Activated CD8-positive, alpha-beta T cell treated with anti-CD3 and anti-CD28 coated beads, Interleukin-2, amount 10 ng/mL, durations not matched to agents 7 days and 5 days (primary cell): ENCODE measurements around the gene RPUSD1. TPM values are rescaled to one million over a fixed set of nuclear protein-coding genes. Genes with fewer than 3 reads are reported as not detected.

Experiments used
- ATAC-seq: fragments of 150-1000 bp; cut with Tn5 transposase; one replicate; pipeline ENCODE4 v1.10.0; 2021; ENCODE audit warnings: moderate library complexity
- CTCF ChIA-PET: fragments of 350-600 bp; sonication (Branson Sonifier 250); formaldehyde crosslinking; loops from one replicate; lab custom pipeline; 2021; ENCODE audit warnings: antibody characterized with exemption; lab: Charles Lee
- POLR2A ChIA-PET: fragments of 350-600 bp; sonication (Branson Sonifier 250); formaldehyde crosslinking; loops from one replicate; lab custom pipeline; 2021; ENCODE audit warnings: antibody characterized with exemption; lab: Charles Lee
- DNase-seq: peaks from one replicate; pipeline ENCODE4 v3.0.0-alpha.2; 2020
- H3K27ac Mint-ChIP-seq: one replicate; pipeline ENCODE4 v1.8.0; 2021; ENCODE audit warnings: mild to moderate bottlenecking, mixed read lengths
- H3K27me3 Mint-ChIP-seq: one replicate; pipeline ENCODE4 v1.8.0; 2021; ENCODE audit warnings: low read depth, mixed read lengths
- H3K36me3 Mint-ChIP-seq: one replicate; pipeline ENCODE4 v1.8.0; 2021; ENCODE audit warnings: low read depth, mixed read lengths
- H3K4me1 Mint-ChIP-seq: one replicate; pipeline ENCODE4 v1.8.0; 2021; ENCODE audit warnings: low read depth, mixed read lengths
- H3K4me3 Mint-ChIP-seq: one replicate; pipeline ENCODE4 v1.8.0; 2021; ENCODE audit warnings: mild to moderate bottlenecking, mixed read lengths
- H3K9me3 Mint-ChIP-seq: one replicate; pipeline ENCODE4 v1.8.0; 2022; ENCODE audit warnings: mixed read lengths; ENCODE audit not compliant: insufficient read depth
- total RNA-seq, 2 experiments: library from RNA; stranded (reverse); gene quantifications; one replicate each; pipeline ENCODE4 v1.2.3, GENCODE V29; 2021

RPUSD1 gene
- total RNA-seq, 2 experiments from 2014 or later, result 25.9 to 30.1 TPM

- no peaks in the 10 kb centered on the region for H3K27me3 Mint-ChIP-seq
- no peaks in the 10 kb centered on the region for H3K9me3 Mint-ChIP-seq
- ChIA-PET POLR2A (interaction anchor here (0.9 kb wide), 1 partner anchor 17 kb away, joined by 3 read pairs; no protein-coding TSS in a partner anchor), CTCF (interaction anchor here (0.9 kb wide), 1 partner anchor 108 kb away, joined by 3 read pairs; no protein-coding TSS in a partner anchor)
- peaks cover 16% of the 10 kb centered on the region for H3K4me1 Mint-ChIP-seq
- no peak overlapping the region for H3K27ac Mint-ChIP-seq
- ATAC-seq (no peak), DNase-seq (no peak)
- peaks cover 7% of the 10 kb centered on the region for H3K36me3 Mint-ChIP-seq
- H3K4me3 Mint-ChIP-seq, result no peak overlapping the region
Observed at GRCh38 chr16:802914-803753, 15.0 kb upstream of the RPUSD1 start.

DNA sequence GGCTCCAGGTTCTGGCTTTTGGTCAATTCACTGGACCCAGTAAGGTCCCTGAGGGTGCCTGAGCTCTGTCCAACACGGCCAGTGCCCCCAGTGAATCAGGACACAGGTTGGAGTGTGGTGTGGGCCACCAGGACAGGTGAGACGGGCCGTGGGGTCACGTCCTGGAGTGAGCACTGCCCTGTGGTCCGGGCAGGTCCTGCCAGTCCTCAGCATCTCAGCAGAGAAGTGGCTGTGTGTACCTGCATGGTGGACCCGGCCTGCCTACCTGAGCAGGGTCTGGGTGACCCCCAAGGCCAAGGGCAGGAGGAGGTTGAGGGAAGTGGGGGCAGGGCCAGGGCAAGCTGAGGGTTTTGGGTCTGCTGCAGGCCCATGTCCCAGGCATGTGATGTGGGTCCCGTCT, 14.3 kb upstream of the RPUSD1 start:
- POLR2A ChIA-PET, result no interaction called here
- Mint-ChIP-seq H3K27me3 (no peaks in the 10 kb centered on the region), H3K4me3 (no peak overlapping the region), H3K36me3 (peaks cover 10% of the 10 kb centered on the region), H3K9me3 (no peaks in the 10 kb centered on the region), H3K4me1 (peaks cover 11% of the 10 kb centered on the region), H3K27ac (no peak overlapping the region)
- CTCF ChIA-PET, result no interaction called here
- DNase-seq (no peak), ATAC-seq (no peak)

DNA sequence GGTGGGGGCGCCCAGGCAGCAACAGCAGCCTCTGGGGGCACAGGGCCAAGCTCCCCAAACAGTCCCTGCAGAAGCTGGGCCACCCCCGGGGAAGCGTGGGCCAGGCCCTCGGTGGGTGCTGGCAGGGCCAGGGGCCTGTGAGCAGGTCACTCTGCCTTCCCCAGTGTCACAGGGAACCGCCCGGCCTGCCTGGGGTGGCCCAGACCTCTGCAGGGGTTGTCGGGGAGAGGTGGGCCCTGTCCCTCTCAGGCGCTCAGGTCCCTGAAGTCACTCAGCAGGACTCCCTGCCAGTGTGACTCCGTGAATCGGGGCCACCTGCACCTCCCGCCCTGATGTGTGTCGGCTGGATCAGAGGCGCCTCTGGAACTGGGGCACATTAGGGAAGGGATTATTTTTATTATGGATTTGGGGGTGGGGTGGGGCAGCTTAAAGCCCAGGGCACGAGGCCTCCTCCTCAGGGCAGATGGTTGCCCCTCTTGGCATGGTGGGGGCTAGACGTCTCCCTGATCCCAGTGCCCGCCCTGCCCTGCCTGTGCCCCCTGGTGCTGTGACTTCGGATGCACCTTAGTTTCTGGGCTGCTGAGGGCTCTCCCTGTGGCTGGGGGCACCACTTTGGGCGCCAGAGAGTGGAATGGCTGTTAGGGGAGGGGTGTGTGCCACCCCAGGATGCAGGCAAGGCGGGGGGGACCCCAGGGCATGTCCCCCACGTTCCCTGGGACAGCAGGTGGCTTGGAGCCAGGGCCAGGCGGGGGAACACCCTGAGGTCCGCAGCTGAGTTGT, 13.6 kb upstream of the RPUSD1 start:
- ATAC-seq, result no peak
- Mint-ChIP-seq H3K27ac (no peak overlapping the region), H3K4me3 (no peak overlapping the region), H3K27me3 (no peaks in the 10 kb centered on the region), H3K4me1 (peaks cover 11% of the 10 kb centered on the region), H3K36me3 (peaks cover 14% of the 10 kb centered on the region), H3K9me3 (no peaks in the 10 kb centered on the region)
- ChIA-PET POLR2A (interaction anchor here (1.1 kb wide), 1 partner anchor 17 kb away, joined by 4 read pairs; no protein-coding TSS in a partner anchor), CTCF (interaction anchor here (1.2 kb wide), 1 partner anchor 16 kb away, joined by 4 read pairs; no protein-coding TSS in a partner anchor)
- no peak for DNase-seq

GRCh38 chr16:800834-801511, 12.8 kb upstream of the RPUSD1 start:
- no peak overlapping the region for H3K27ac Mint-ChIP-seq
- H3K4me1 Mint-ChIP-seq, result peaks cover 8% of the 10 kb centered on the region
- DNase-seq (no peak), ATAC-seq (no peak)
- ChIA-PET CTCF (interaction anchor here (1.2 kb wide), 1 partner anchor 15 kb away, joined by 4 read pairs; no protein-coding TSS in a partner anchor), POLR2A (interaction anchor here (0.8 to 1.1 kb wide), 2 partner anchors 16 to 508 kb away, joined by 3 to 4 read pairs; no protein-coding TSS in a partner anchor)
- no peaks in the 10 kb centered on the region for H3K27me3 Mint-ChIP-seq
- peaks cover 16% of the 10 kb centered on the region for H3K36me3 Mint-ChIP-seq
- no peak overlapping the region for H3K4me3 Mint-ChIP-seq
- no peaks in the 10 kb centered on the region for H3K9me3 Mint-ChIP-seq

DNA sequence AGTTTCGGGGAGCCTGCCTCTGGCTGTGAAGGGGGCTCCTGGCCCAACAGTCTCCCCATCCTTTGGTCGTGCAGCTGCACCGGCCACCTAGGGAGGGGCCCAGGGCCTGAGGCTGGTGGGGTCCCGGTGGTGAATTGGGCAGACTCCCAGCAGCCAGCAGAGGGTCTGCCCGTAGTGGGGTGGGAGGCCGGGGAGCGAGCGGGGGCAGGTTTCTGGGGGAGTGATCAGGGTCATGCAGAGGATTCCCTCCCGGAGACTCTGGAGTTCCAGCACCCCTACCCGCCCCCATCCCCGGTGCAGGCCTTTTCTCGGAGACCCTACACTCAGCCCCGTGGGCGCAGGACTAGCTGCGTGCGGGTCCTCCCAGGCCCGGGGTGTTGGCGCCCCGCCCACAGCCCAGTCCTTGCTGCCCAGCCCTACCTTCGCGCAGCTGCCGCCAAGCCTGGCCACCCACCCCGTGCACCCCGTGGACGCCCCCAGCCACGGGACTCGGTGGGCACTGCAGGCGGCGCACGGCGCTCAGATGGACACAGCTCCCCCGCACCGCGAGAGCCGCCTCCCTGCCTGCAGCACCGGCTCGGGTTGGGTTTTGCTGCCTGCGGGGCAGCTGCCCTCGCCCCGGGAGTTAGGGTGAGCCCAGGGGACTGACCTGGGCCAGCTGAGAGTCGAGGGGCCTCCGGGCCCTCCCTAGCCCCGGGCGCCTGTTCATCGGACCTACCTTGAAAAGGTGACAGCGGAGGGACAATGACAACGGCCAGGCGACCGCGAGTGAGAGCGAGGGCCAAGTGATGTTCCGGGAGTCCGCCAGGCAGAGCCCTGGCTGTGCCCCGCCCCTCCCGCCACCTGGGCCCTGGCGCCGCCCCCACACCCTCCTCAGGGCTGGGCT, 12.0 kb upstream of the RPUSD1 start, which contains the start of gene GNG13:
Gene GNG13, minus strand, starts transcription at position 787 of the 886 bp plus-strand sequence. CDS start 1,657 bp downstream, outside the sequence.
- peaks cover 8% of the 10 kb centered on the region for H3K4me1 Mint-ChIP-seq
- CTCF ChIA-PET, result interaction anchor here (1.2 kb wide), 1 partner anchor 15 kb away, joined by 4 read pairs; no protein-coding TSS in a partner anchor
- peaks cover 15% of the 10 kb centered on the region for H3K36me3 Mint-ChIP-seq
- H3K4me3 Mint-ChIP-seq, result no peak within 1 kb of the TSS
- DNase-seq (no peak), ATAC-seq (no peak)
- POLR2A ChIA-PET, result interaction anchor here (0.8 to 1.1 kb wide), 2 partner anchors 15 to 509 kb away, joined by 3 to 4 read pairs; no protein-coding TSS in a partner anchor
- H3K27me3 Mint-ChIP-seq, result no peaks in the 10 kb centered on the region
- H3K9me3 Mint-ChIP-seq, result no peaks in the 10 kb centered on the region
- H3K27ac Mint-ChIP-seq, result no peak within 1 kb of the TSS

- no peak overlapping the region for H3K27ac Mint-ChIP-seq
- no peak for ATAC-seq
Observed at GRCh38 chr16:799111-799947, 11.1 kb upstream of the RPUSD1 start.

GRCh38 chr16:798666-799065, 10.5 kb upstream of the RPUSD1 start:
- no peaks in the 10 kb centered on the region for H3K9me3 Mint-ChIP-seq
- H3K36me3 Mint-ChIP-seq, result peaks cover 15% of the 10 kb centered on the region
- ChIA-PET CTCF (no interaction called here), POLR2A (interaction anchor here (0.5 kb wide), 1 partner anchor 22 kb away, joined by 4 read pairs; no protein-coding TSS in a partner anchor)
- H3K4me1 Mint-ChIP-seq, result peaks cover 8% of the 10 kb centered on the region
- DNase-seq (no peak), ATAC-seq (no peak)
- H3K27ac Mint-ChIP-seq, result no peak overlapping the region
- H3K27me3 Mint-ChIP-seq, result no peaks in the 10 kb centered on the region
- no peak overlapping the region for H3K4me3 Mint-ChIP-seq

More at GRCh38 chr16:799111-799947, 11.1 kb upstream of the RPUSD1 start:
- POLR2A ChIA-PET, result interaction anchor here (0.5 kb wide), 1 partner anchor 22 kb away, joined by 4 read pairs; no protein-coding TSS in a partner anchor
- no peaks in the 10 kb centered on the region for H3K27me3 Mint-ChIP-seq
- DNase-seq, result no peak
- peaks cover 15% of the 10 kb centered on the region for H3K36me3 Mint-ChIP-seq
- no peak overlapping the region for H3K4me3 Mint-ChIP-seq
- peaks cover 8% of the 10 kb centered on the region for H3K4me1 Mint-ChIP-seq
- no peaks in the 10 kb centered on the region for H3K9me3 Mint-ChIP-seq
- CTCF ChIA-PET, result no interaction called here

- Mint-ChIP-seq H3K36me3 (peaks cover 15% of the 10 kb centered on the region), H3K4me3 (no peak overlapping the region), H3K27me3 (no peaks in the 10 kb centered on the region), H3K4me1 (peaks cover 8% of the 10 kb centered on the region), H3K27ac (no peak overlapping the region), H3K9me3 (no peaks in the 10 kb centered on the region)
- POLR2A ChIA-PET, result no interaction called here
- ATAC-seq (no peak), DNase-seq (no peak)
- CTCF ChIA-PET, result no interaction called here
Observed at GRCh38 chr16:797686-798085, 9.5 kb upstream of the RPUSD1 start.

- Mint-ChIP-seq H3K4me1 (peaks cover 8% of the 10 kb centered on the region), H3K9me3 (no peaks in the 10 kb centered on the region), H3K4me3 (no peak overlapping the region), H3K27me3 (no peaks in the 10 kb centered on the region), H3K36me3 (peaks cover 16% of the 10 kb centered on the region), H3K27ac (no peak overlapping the region)
- ATAC-seq (peak; percentile 43), DNase-seq (no peak)
- CTCF ChIA-PET, result no interaction called here
- POLR2A ChIA-PET, result no interaction called here
Observed at GRCh38 chr16:797120-797420, 8.9 kb upstream of the RPUSD1 start.
